Activated naive CD8-positive, alpha-beta T cell treated with anti-CD3 and anti-CD28 coated beads, Interleukin-2, amount 10 ng/mL, durations not matched to agents 7 days and 5 days (primary cell): ENCODE results near the gene AP4B1. TPM values are rescaled to one million over a fixed set of nuclear protein-coding genes. Genes with fewer than 3 reads are reported as not detected.
"Not testable (repeated sequence)": the region's sequence is repeated elsewhere in the genome, so short reads cannot be mapped to it uniquely, and the experiment has no call there.

Source experiments
- ATAC-seq: fragments of 150-1000 bp; cut with Tn5 transposase; one replicate; pipeline ENCODE4 v1.10.0; 2021; ENCODE audit warnings: low read depth, moderate library complexity
- POLR2A ChIA-PET: fragments of 350-600 bp; sonication (Branson Sonifier 250); formaldehyde crosslinking; loops from one replicate; lab custom pipeline; 2021; ENCODE audit warnings: antibody characterized with exemption; lab: Charles Lee
- DNase-seq: peaks from one replicate; pipeline ENCODE4 v3.0.0; 2021
- H3K27ac Mint-ChIP-seq: one replicate; pipeline ENCODE4 v1.8.0; 2022; ENCODE audit warnings: mild to moderate bottlenecking, mixed read lengths
- H3K27me3 Mint-ChIP-seq: one replicate; pipeline ENCODE4 v1.8.0; 2022; ENCODE audit warnings: mild to moderate bottlenecking, moderate library complexity, mixed read lengths
- H3K36me3 Mint-ChIP-seq: one replicate; pipeline ENCODE4 v1.8.0; 2021; ENCODE audit warnings: mild to moderate bottlenecking, mixed read lengths
- H3K4me1 Mint-ChIP-seq: one replicate; pipeline ENCODE4 v1.8.0; 2021; ENCODE audit warnings: mixed read lengths
- H3K4me3 Mint-ChIP-seq: one replicate; pipeline ENCODE4 v1.8.0; 2022; ENCODE audit warnings: mild to moderate bottlenecking, moderate library complexity, mixed read lengths
- H3K9me3 Mint-ChIP-seq: one replicate; pipeline ENCODE4 v1.8.0; 2021; ENCODE audit warnings: mixed read lengths
- total RNA-seq, 2 experiments: library from RNA; stranded (reverse); gene quantifications; one replicate each; pipeline ENCODE4 v1.2.3, GENCODE V29; 2021

Gene AP4B1
- 10 to 100 TPM; 53.9 to 60.5 TPM for total RNA-seq

DNA sequence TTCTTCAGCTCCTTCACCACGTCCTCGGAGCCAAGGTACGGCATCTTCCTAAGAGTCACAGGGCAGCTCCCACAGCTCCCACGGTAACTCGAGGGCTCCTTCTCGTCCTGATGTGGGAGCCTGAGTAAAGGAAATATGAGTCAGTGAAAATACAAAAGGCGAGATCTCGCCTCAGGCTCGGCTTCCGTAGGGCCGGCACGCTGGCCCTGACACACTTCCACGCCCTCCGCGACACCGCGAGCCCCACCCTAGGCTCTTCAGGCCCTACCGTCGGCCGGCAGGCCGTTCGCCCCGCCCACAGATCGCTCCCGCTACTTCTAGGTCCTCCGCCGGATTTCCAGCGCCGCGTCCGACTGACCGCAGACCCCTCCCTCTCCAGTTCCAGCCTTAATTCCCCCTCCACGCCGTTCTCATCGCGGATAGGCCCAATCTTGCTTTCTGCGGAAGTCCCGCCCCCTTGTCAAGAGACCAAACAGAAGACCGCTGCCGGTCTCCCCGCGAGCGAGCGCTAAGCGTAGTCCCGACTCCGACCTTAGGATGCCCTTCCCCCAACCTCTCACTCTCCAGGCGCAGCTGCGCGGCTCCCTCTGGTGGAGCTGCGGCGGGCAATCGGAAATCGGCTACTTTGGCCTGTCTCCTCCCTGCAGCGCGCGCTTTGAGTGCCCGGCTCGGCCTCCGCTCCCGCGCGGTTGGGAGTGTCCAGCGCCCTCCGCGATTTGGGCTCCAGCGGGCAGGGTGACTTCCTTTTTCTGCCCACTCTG lies at the start of gene AP4B1, which contains the start of gene DCLRE1B:
TSS of gene AP4B1 (minus strand) at position 126 of the 761 bp plus-strand sequence. CDS start at position 44, 82 bp downstream.
TSS of gene DCLRE1B (plus strand) at position 653 of the 761 bp plus-strand sequence. CDS start 261 bp downstream, outside the sequence.
- Mint-ChIP-seq H3K9me3 (no peaks in the 10 kb centered on the region), H3K36me3 (peaks cover 36% of the 10 kb centered on the region), H3K4me1 (peaks cover 48% of the 10 kb centered on the region), H3K4me3 (peak within 1 kb of the TSS; percentile 99), H3K27me3 (no peaks in the 10 kb centered on the region), H3K27ac (peak within 1 kb of the TSS; percentile 91)
- ATAC-seq (peak; percentile 89), DNase-seq (peak; percentile 97)
- POLR2A ChIA-PET = interaction anchor here (0.7 to 7.7 kb wide), 16 partner anchors 22 to 832 kb away, joined by 3 to 148 read pairs (median 6); partner anchors contain the start of genes HIPK1, LRIG2 and RSBN1

GRCh38 chr1:113951719-113952118 lies 47.1 kb upstream of the AP4B1 start:
- DNase-seq (no peak), ATAC-seq (no peak)
- Mint-ChIP-seq H3K27ac (no peak overlapping the region), H3K4me3 (no peak overlapping the region), H3K36me3 (peaks cover 35% of the 10 kb centered on the region), H3K4me1 (peaks cover 29% of the 10 kb centered on the region), H3K9me3 (no peaks in the 10 kb centered on the region), H3K27me3 (no peaks in the 10 kb centered on the region)
- POLR2A ChIA-PET = no interaction called here

- Mint-ChIP-seq H3K9me3 (no peaks in the 10 kb centered on the region), H3K27ac (no peak overlapping the region), H3K4me3 (no peak overlapping the region), H3K27me3 (no peaks in the 10 kb centered on the region), H3K4me1 (peaks cover 35% of the 10 kb centered on the region), H3K36me3 (peaks cover 33% of the 10 kb centered on the region)
- POLR2A ChIA-PET = interaction anchor here (6.2 kb wide), 1 partner anchor 20 kb away, joined by 82 read pairs; the partner anchor contains the start of gene HIPK1
- DNase-seq = no peak
- no peak for ATAC-seq
Measured at GRCh38 chr1:113950908-113951307, 46.3 kb upstream of the AP4B1 start.

- peak overlapping the region; percentile 92 for H3K27ac Mint-ChIP-seq
Measured at GRCh38 chr1:113949007-113949406, 44.4 kb upstream of the AP4B1 start.

GRCh38 chr1:113948151-113948550 lies 43.6 kb upstream of the AP4B1 start:
- H3K9me3 Mint-ChIP-seq, ATAC-seq, DNase-seq, H3K27me3 Mint-ChIP-seq: not testable (repeated sequence)
- peaks cover 34% of the 10 kb centered on the region for H3K36me3 Mint-ChIP-seq
- H3K4me3 Mint-ChIP-seq = peak overlapping the region; percentile 29
- H3K27ac Mint-ChIP-seq = peak overlapping the region; percentile 92
- peaks cover 46% of the 10 kb centered on the region for H3K4me1 Mint-ChIP-seq
- POLR2A ChIA-PET = interaction anchor here (1.0 to 6.2 kb wide), 4 partner anchors 8 to 44 kb away, joined by 3 to 82 read pairs (median 4); partner anchors contain the start of gene HIPK1

More at GRCh38 chr1:113949007-113949406, 44.4 kb upstream of the AP4B1 start:
- ATAC-seq (no peak), DNase-seq (no peak)
- no peak overlapping the region for H3K4me3 Mint-ChIP-seq
- H3K9me3 Mint-ChIP-seq = no peaks in the 10 kb centered on the region
- POLR2A ChIA-PET = interaction anchor here (1.0 to 6.2 kb wide), 4 partner anchors 8 to 45 kb away, joined by 3 to 82 read pairs (median 4); partner anchors contain the start of gene HIPK1
- H3K27me3 Mint-ChIP-seq = no peaks in the 10 kb centered on the region
- H3K4me1 Mint-ChIP-seq = peaks cover 45% of the 10 kb centered on the region
- peaks cover 36% of the 10 kb centered on the region for H3K36me3 Mint-ChIP-seq

DNA sequence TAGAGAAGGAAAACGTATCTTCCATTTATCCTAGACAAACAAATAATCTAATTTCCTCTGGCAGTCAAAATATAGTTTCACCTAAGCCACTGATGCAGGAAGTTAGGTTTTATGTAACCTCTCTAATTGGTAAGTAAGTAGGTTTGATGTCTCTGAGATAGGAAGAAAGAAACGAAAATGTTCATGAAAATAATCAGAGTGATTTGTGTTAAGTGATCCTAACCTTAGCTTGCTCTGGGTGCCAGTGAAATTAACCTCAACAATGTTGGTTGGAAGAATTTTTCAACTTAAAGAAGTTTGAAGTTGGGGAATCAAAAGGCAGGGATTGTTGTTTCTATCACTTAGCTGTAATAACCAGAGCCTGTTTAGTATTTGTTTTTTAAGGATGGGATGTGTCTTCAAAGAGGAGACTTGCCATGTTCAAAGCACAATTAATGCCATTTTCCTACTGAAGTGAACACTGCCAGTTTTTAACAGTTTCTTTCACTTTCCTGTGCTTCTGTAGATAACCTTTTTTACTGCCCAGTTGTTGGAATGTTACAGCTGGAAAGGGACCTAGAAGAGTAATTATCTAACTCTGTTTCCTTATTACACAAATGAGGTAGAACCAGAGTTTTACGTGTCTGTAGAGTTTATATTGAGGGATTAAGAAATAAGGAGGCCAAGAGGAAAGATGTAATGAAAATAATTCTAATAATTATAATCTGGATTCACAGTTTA lies 42.9 kb upstream of the AP4B1 start:
- Mint-ChIP-seq H3K36me3 (peaks cover 34% of the 10 kb centered on the region), H3K9me3 (no peaks in the 10 kb centered on the region), H3K4me3 (peak overlapping the region; percentile 82), H3K27me3 (no peaks in the 10 kb centered on the region), H3K27ac (peak overlapping the region; percentile 92), H3K4me1 (peaks cover 48% of the 10 kb centered on the region)
- peak; percentile 64 for ATAC-seq
- DNase-seq = no peak
- POLR2A ChIA-PET = interaction anchor here (0.9 to 6.2 kb wide), 4 partner anchors 8 to 28 kb away, joined by 4 to 82 read pairs (median 5); partner anchors contain the start of gene HIPK1

DNA sequence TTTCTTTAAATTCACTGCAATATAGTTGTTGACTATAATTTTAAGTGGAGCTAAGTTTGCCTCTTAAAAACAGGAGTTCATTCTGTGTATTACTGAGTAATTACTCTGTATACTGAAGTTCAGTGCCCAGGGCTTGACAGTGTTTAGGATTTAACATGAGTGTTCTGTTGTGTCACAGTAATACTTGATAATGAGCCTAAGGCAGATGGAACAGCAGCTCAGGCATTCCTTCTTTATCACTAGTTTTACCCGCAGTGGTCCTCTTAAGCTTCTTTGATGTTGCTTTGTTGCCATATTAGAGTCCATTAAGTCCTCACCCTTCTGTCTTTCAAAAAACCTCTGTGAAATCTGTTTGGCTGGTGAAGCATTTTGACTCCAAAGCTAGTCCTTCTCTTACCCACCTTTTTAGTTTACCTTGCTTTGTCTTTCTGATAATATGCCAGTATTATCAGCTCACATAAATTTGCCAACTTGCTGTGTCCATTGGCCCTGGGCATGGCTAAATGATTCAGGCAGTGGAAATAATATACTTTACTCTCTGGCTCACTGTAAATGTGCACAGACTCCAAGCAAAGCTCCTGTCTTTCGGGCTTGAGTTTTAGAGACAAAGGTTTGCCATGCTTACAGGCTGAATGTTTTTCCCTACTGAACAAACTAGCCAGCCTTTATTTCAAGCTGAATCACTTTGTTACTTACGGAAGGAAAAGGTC lies 42.2 kb upstream of the AP4B1 start:
- H3K9me3 Mint-ChIP-seq = no peaks in the 10 kb centered on the region
- H3K36me3 Mint-ChIP-seq = peaks cover 32% of the 10 kb centered on the region
- POLR2A ChIA-PET = interaction anchor here (0.6 to 6.2 kb wide), 6 partner anchors 8 to 724 kb away, joined by 3 to 82 read pairs (median 4); partner anchors contain the start of genes HIPK1 and RSBN1
- ATAC-seq (no peak), DNase-seq (no peak)
- peaks cover 49% of the 10 kb centered on the region for H3K4me1 Mint-ChIP-seq
- H3K27ac Mint-ChIP-seq = peak overlapping the region; percentile 92
- H3K4me3 Mint-ChIP-seq = peak overlapping the region; percentile 82
- no peaks in the 10 kb centered on the region for H3K27me3 Mint-ChIP-seq

DNA sequence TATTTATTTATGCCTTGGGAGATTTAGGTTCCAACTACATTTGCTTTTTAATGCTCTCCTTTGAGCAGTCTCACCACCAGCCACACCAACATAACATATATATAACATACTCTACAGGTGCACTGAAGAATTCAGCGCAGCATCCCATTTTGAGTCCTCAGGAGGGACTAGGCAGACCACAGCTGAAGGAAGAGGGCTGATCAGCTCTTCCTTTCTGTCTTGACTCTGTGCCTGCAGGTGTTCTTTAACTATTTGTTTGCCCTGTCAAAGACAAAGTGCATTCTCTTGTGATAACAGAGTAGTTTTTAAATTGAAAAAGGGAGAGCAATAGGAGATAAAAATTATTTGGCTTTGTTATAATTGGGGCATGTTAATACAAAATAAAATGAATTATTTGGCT lies 41.5 kb upstream of the AP4B1 start:
- Mint-ChIP-seq H3K9me3 (no peaks in the 10 kb centered on the region), H3K27ac (peak overlapping the region; percentile 68), H3K36me3 (peaks cover 33% of the 10 kb centered on the region), H3K4me3 (peak overlapping the region; percentile 70), H3K27me3 (no peaks in the 10 kb centered on the region), H3K4me1 (peaks cover 49% of the 10 kb centered on the region)
- POLR2A ChIA-PET = interaction anchor here (0.8 to 6.2 kb wide), 4 partner anchors 15 to 134 kb away, joined by 3 to 82 read pairs (median 4); partner anchors contain the start of genes HIPK1 and RSBN1
- DNase-seq = no peak
- peak; percentile 51 for ATAC-seq

- POLR2A ChIA-PET = interaction anchor here (0.9 to 6.2 kb wide), 2 partner anchors 14 to 18 kb away, joined by 3 to 82 read pairs; partner anchors contain the start of gene HIPK1
- no peak overlapping the region for H3K4me3 Mint-ChIP-seq
- H3K36me3 Mint-ChIP-seq = peaks cover 41% of the 10 kb centered on the region
- H3K9me3 Mint-ChIP-seq = no peaks in the 10 kb centered on the region
- H3K4me1 Mint-ChIP-seq = peaks cover 57% of the 10 kb centered on the region
- H3K27ac Mint-ChIP-seq = peak overlapping the region; percentile 45
- no peak for DNase-seq
- ATAC-seq = no peak
- H3K27me3 Mint-ChIP-seq = no peaks in the 10 kb centered on the region
Measured at GRCh38 chr1:113945329-113945728, 40.7 kb upstream of the AP4B1 start.

GRCh38 chr1:113943028-113943811 lies 38.6 kb upstream of the AP4B1 start:
- H3K4me1 Mint-ChIP-seq = peaks cover 68% of the 10 kb centered on the region
- no peak for DNase-seq
- peaks cover 39% of the 10 kb centered on the region for H3K36me3 Mint-ChIP-seq
- no peaks in the 10 kb centered on the region for H3K9me3 Mint-ChIP-seq
- H3K4me3 Mint-ChIP-seq = no peak overlapping the region
- POLR2A ChIA-PET = no interaction called here
- no peaks in the 10 kb centered on the region for H3K27me3 Mint-ChIP-seq
- ATAC-seq = no peak
- no peak overlapping the region for H3K27ac Mint-ChIP-seq

- H3K27me3 Mint-ChIP-seq = no peaks in the 10 kb centered on the region
- ATAC-seq (no peak), DNase-seq (no peak)
- no peak overlapping the region for H3K27ac Mint-ChIP-seq
- no peaks in the 10 kb centered on the region for H3K9me3 Mint-ChIP-seq
- POLR2A ChIA-PET = interaction anchor here (4.8 kb wide), 1 partner anchor 12 kb away, joined by 52 read pairs; the partner anchor contains the start of gene HIPK1
- H3K36me3 Mint-ChIP-seq = peaks cover 41% of the 10 kb centered on the region
- no peak overlapping the region for H3K4me3 Mint-ChIP-seq
- peaks cover 69% of the 10 kb centered on the region for H3K4me1 Mint-ChIP-seq
Measured at GRCh38 chr1:113942527-113942926, 37.9 kb upstream of the AP4B1 start.

DNA sequence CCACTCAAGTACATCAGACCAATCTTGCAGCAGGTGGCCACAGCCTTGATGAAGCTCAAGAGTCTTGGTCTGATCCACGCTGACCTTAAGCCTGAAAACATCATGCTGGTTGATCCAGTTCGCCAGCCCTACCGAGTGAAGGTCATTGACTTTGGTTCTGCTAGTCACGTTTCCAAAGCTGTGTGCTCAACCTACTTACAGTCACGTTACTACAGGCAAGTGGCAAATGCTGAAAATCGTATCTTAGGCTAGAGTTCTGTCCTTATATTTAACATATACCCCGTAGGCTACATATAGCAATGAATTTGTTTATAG lies 36.6 kb upstream of the AP4B1 start:
- H3K27ac Mint-ChIP-seq = peak overlapping the region; percentile 86
- ATAC-seq (no peak), DNase-seq (no peak)
- no peaks in the 10 kb centered on the region for H3K27me3 Mint-ChIP-seq
- peaks cover 64% of the 10 kb centered on the region for H3K4me1 Mint-ChIP-seq
- peak overlapping the region; percentile 84 for H3K4me3 Mint-ChIP-seq
- POLR2A ChIA-PET = interaction anchor here (1.5 to 4.8 kb wide), 2 partner anchors 8 to 11 kb away, joined by 5 to 52 read pairs; partner anchors contain the start of gene HIPK1
- H3K36me3 Mint-ChIP-seq = peaks cover 43% of the 10 kb centered on the region
- H3K9me3 Mint-ChIP-seq = no peaks in the 10 kb centered on the region
